ENCODE measurements around the gene ITPRID1. TPM values are rescaled to one million over a fixed set of nuclear protein-coding genes. Genes with fewer than 3 reads are reported as not detected.

ITPRID1 gene
- total and polyA plus RNA-seq, 10 of the 15 experiments (the other 5 are each of a cell fraction or from before 2014, with no cell fraction given): 0.06 TPM; not detected in 9

DNA sequence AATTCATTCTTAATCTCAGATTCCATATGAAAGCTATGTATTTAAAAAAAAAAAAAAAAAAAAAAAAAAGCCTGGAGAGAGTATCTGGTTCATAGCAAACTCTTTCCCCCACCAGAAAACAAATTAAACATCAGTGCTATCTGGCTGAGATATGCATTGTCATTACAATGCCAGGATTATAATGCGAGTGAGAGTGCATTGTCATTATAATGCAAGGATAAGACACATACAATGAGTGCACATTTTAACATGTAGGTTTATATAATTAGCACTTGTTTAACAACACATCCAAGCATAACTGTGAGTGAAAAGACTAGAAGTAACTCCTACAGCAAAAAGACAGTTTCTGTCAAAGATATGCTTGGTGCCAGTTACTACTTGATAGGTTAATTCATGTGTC, 48.1 kb downstream of the ITPRID1 start (continued):
- TF ChIP-seq, protein P1, sequence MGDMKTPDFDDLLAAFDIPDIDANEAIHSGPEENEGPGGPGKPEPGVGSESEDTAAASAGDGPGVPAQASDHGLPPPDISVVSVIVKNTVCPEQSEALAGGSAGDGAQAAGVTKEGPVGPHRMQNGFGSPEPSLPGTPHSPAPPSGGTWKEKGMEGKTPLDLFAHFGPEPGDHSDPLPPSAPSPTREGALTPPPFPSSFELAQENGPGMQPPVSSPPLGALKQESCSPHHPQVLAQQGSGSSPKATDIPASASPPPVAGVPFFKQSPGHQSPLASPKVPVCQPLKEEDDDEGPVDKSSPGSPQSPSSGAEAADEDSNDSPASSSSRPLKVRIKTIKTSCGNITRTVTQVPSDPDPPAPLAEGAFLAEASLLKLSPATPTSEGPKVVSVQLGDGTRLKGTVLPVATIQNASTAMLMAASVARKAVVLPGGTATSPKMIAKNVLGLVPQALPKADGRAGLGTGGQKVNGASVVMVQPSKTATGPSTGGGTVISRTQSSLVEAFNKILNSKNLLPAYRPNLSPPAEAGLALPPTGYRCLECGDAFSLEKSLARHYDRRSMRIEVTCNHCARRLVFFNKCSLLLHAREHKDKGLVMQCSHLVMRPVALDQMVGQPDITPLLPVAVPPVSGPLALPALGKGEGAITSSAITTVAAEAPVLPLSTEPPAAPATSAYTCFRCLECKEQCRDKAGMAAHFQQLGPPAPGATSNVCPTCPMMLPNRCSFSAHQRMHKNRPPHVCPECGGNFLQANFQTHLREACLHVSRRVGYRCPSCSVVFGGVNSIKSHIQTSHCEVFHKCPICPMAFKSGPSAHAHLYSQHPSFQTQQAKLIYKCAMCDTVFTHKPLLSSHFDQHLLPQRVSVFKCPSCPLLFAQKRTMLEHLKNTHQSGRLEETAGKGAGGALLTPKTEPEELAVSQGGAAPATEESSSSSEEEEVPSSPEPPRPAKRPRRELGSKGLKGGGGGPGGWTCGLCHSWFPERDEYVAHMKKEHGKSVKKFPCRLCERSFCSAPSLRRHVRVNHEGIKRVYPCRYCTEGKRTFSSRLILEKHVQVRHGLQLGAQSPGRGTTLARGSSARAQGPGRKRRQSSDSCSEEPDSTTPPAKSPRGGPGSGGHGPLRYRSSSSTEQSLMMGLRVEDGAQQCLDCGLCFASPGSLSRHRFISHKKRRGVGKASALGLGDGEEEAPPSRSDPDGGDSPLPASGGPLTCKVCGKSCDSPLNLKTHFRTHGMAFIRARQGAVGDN (IDR thresholded peaks at IDR 0.05): no peak

DNA sequence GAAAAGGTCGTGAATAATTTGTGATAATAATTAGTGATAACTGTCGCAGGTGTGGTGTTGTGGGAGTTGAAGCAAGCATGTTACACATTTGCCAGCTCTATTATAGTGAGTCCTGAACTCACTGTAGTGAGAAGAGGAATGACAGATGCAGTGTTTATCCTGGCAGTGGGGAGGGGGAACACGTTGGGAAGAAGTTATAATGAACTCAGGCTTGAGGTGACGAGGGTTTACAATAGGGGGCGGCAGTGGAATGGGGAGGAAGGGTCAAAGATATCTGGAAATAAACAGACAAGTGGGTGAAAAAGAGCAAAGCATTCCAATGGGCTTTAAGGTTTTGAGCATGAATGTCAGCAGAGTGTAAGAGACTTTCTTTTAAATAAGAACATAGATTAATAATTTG, 49.6 kb downstream of the ITPRID1 start:
- ChIA-PET POLR2A (no interaction called here), RAD21 (ENCODE audit: unreplicated experiment) (no interaction called here), CTCF (no interaction called here), SMC1A (ENCODE audit: uncharacterized antibody, unreplicated experiment) (no interaction called here)
- Histone ChIP-seq H3K4me2 (ENCODE audit: control insufficient read depth, insufficient read depth) (no peak overlapping the region), H3K4me1 (ENCODE audit: control insufficient read depth, insufficient read depth, low read length) (no peaks in the 10 kb centered on the region), H3K27me3 (replicated peaks in 1 of 2; ENCODE audit: control insufficient read depth in 2 of 2, insufficient read depth in 2 of 2, low read length in 1 of 2) (no peaks in the 10 kb centered on the region; a peak in 1 of 4 replicates), H4K20me1 (ENCODE audit: control insufficient read depth, insufficient read depth) (no peaks in the 10 kb centered on the region), H3K79me2 (ENCODE audit: control insufficient read depth, insufficient read depth, low read length) (no peaks in the 10 kb centered on the region), H2AFZ (ENCODE audit: control insufficient read depth, low read depth, low read length) (no peak overlapping the region), H3K4me3 (no peak overlapping the region), H3K9me3 (replicated peaks; ENCODE audit: control insufficient read depth, insufficient read depth, low read length) (no peaks in the 10 kb centered on the region), H3K9ac (ENCODE audit: control insufficient read depth, insufficient read depth, low read length) (no peak overlapping the region), H3K27ac (ENCODE audit: control insufficient read depth, insufficient read depth) (no peak overlapping the region), H3K36me3 (ENCODE audit: control insufficient read depth in 2 of 2, insufficient read depth in 2 of 2, low read length in 1 of 2) (no peaks in the 10 kb centered on the region)
- in situ Hi-C loops (cut with MboI): no loop called here
- FAIRE-seq (no peak), DNase-seq (ENCODE audit: low read depth, low spot score) (no peak), ATAC-seq (no peak)
- 8% methylated on average over 5 of the region's 5 CpGs for WGBS (ENCODE audit: insufficient coverage, insufficient replicate concordance, low lambda C conversion rate, missing lambda C conversion rate)
- intact Hi-C loops (cut with micrococcal nuclease; ENCODE audit: unreplicated experiment): no loop called here
- BruUV-seq (replicated peaks): no TSS peak
- TF ChIP-seq ZNF384 (IDR thresholded peaks at IDR 0.05; ENCODE audit: borderline replicate concordance, low read depth, low read length) (no peak), RELA (IDR thresholded peaks at IDR 0.05; ENCODE audit: borderline replicate concordance, partially characterized antibody) (no peak), POLR2AphosphoS5 (IDR thresholded peaks at IDR 0.05; ENCODE audit: low read length) (no peak), NBN (IDR thresholded peaks at IDR 0.05) (no peak)
- TF ChIP-seq, protein P2, sequence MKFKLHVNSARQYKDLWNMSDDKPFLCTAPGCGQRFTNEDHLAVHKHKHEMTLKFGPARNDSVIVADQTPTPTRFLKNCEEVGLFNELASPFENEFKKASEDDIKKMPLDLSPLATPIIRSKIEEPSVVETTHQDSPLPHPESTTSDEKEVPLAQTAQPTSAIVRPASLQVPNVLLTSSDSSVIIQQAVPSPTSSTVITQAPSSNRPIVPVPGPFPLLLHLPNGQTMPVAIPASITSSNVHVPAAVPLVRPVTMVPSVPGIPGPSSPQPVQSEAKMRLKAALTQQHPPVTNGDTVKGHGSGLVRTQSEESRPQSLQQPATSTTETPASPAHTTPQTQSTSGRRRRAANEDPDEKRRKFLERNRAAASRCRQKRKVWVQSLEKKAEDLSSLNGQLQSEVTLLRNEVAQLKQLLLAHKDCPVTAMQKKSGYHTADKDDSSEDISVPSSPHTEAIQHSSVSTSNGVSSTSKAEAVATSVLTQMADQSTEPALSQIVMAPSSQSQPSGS (IDR thresholded peaks at IDR 0.05; ENCODE audit: low read length): no peak
- TF ChIP-seq, protein P3, sequence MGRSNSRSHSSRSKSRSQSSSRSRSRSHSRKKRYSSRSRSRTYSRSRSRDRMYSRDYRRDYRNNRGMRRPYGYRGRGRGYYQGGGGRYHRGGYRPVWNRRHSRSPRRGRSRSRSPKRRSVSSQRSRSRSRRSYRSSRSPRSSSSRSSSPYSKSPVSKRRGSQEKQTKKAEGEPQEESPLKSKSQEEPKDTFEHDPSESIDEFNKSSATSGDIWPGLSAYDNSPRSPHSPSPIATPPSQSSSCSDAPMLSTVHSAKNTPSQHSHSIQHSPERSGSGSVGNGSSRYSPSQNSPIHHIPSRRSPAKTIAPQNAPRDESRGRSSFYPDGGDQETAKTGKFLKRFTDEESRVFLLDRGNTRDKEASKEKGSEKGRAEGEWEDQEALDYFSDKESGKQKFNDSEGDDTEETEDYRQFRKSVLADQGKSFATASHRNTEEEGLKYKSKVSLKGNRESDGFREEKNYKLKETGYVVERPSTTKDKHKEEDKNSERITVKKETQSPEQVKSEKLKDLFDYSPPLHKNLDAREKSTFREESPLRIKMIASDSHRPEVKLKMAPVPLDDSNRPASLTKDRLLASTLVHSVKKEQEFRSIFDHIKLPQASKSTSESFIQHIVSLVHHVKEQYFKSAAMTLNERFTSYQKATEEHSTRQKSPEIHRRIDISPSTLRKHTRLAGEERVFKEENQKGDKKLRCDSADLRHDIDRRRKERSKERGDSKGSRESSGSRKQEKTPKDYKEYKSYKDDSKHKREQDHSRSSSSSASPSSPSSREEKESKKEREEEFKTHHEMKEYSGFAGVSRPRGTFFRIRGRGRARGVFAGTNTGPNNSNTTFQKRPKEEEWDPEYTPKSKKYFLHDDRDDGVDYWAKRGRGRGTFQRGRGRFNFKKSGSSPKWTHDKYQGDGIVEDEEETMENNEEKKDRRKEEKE (IDR thresholded peaks at IDR 0.05): no peak
- TF ChIP-seq, protein P4, sequence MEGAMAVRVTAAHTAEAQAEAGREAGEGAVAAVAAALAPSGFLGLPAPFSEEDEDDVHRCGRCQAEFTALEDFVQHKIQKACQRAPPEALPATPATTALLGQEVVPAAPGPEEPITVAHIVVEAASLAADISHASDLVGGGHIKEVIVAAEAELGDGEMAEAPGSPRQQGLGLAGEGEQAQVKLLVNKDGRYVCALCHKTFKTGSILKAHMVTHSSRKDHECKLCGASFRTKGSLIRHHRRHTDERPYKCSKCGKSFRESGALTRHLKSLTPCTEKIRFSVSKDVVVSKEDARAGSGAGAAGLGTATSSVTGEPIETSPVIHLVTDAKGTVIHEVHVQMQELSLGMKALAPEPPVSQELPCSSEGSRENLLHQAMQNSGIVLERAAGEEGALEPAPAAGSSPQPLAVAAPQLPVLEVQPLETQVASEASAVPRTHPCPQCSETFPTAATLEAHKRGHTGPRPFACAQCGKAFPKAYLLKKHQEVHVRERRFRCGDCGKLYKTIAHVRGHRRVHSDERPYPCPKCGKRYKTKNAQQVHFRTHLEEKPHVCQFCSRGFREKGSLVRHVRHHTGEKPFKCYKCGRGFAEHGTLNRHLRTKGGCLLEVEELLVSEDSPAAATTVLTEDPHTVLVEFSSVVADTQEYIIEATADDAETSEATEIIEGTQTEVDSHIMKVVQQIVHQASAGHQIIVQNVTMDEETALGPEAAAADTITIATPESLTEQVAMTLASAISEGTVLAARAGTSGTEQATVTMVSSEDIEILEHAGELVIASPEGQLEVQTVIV (IDR thresholded peaks at IDR 0.05; ENCODE audit: borderline replicate concordance, partially characterized antibody): no peak
- TF ChIP-seq, protein P5, sequence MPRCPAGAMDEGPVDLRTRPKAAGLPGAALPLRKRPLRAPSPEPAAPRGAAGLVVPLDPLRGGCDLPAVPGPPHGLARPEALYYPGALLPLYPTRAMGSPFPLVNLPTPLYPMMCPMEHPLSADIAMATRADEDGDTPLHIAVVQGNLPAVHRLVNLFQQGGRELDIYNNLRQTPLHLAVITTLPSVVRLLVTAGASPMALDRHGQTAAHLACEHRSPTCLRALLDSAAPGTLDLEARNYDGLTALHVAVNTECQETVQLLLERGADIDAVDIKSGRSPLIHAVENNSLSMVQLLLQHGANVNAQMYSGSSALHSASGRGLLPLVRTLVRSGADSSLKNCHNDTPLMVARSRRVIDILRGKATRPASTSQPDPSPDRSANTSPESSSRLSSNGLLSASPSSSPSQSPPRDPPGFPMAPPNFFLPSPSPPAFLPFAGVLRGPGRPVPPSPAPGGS (IDR thresholded peaks at IDR 0.05; ENCODE audit: borderline replicate concordance, insufficient read depth, low read depth, low read length, poor library complexity, severe bottlenecking): no peak
